Forelimb muscle (tissue), 1 donor: Measurements from ENCODE around the gene SH3RF1. TPM values are rescaled to one million over a fixed set of nuclear protein-coding genes. Genes with fewer than 3 reads are reported as not detected.

Source experiments
- DNase-seq: peaks from one replicate; pipeline ENCODE4 v3.0.0-alpha.2; 2013; ENCODE audit warnings: low read depth
- polyA plus RNA-seq: library from polyadenylated mRNA; unstranded; fragments of 120-200 nt; gene quantifications from one replicate; pipeline ENCODE4 v1.2.1, GENCODE V29; 2013; ENCODE audit not compliant: insufficient read length

Gene SH3RF1
- polyA plus RNA-seq, 1 donor = 19.6 TPM

GRCh38 chr4:169103966-169104412 lies 166.8 kb downstream of the SH3RF1 start:
- DNase-seq = no peak

GRCh38 chr4:169102026-169102425 lies 168.7 kb downstream of the SH3RF1 start:
- DNase-seq = no peak

GRCh38 chr4:169100670-169101101 lies 170.1 kb downstream of the SH3RF1 start:
- DNase-seq = no peak

- peak; percentile 83 for DNase-seq
Observed at GRCh38 chr4:169099771-169100180, 171.0 kb downstream of the SH3RF1 start.

GRCh38 chr4:169098969-169099690 lies 171.6 kb downstream of the SH3RF1 start:
- DNase-seq = no peak

- DNase-seq = no peak
Observed at GRCh38 chr4:169098532-169098931, 172.2 kb downstream of the SH3RF1 start.

- no peak for DNase-seq
Observed at GRCh38 chr4:169098054-169098497, 172.7 kb downstream of the SH3RF1 start.

- no peak for DNase-seq
Observed at GRCh38 chr4:169096221-169096620, 174.5 kb downstream of the SH3RF1 start.

- DNase-seq = no peak
Observed at GRCh38 chr4:169094656-169095231, 176.0 kb downstream of the SH3RF1 start.

GRCh38 chr4:169092889-169093522 lies 177.8 kb downstream of the SH3RF1 start:
- no peak for DNase-seq

- DNase-seq = no peak
Observed at GRCh38 chr4:169090484-169091215, 180.1 kb downstream of the SH3RF1 start.

GRCh38 chr4:169089004-169089403 lies 181.8 kb downstream of the SH3RF1 start:
- no peak for DNase-seq

- no peak for DNase-seq
Observed at GRCh38 chr4:169084954-169085353, 185.8 kb downstream of the SH3RF1 start.

- peak; percentile 90 for DNase-seq
Observed at GRCh38 chr4:169080981-169081380, 189.8 kb downstream of the SH3RF1 start.

GRCh38 chr4:169079942-169080827 lies 190.6 kb downstream of the SH3RF1 start:
- peak; percentile 90 for DNase-seq

- DNase-seq = no peak
Observed at GRCh38 chr4:169074117-169074516, 196.6 kb downstream of the SH3RF1 start.

- DNase-seq = no peak
Observed at GRCh38 chr4:169071747-169072146, 199.0 kb downstream of the SH3RF1 start.

- DNase-seq = no peak
Observed at GRCh38 chr4:169070895-169071218, 199.9 kb downstream of the SH3RF1 start.

GRCh38 chr4:169070071-169070894 lies 200.5 kb downstream of the SH3RF1 start:
- no peak for DNase-seq

- no peak for DNase-seq
Observed at GRCh38 chr4:169068423-169068822, 202.3 kb downstream of the SH3RF1 start.
